HG03520 (cell line): ENCODE data around the gene TRIM10.
A peak's percentile ranks its signal among the peaks of the same experiment; 100 is the strongest.
"Not testable (repeated sequence)": the region's sequence is repeated elsewhere in the genome, so short reads cannot be mapped to it uniquely, and the experiment has no call there.

Experiments used
- ATAC-seq: cut with Tn5 transposase; IDR thresholded peaks from one replicate; pipeline ENCODE4 v1.9.1; 2021; ENCODE audit warnings: mild to moderate bottlenecking, moderate library complexity; ENCODE audit not compliant: unreplicated experiment

TRIM10 gene

DNA sequence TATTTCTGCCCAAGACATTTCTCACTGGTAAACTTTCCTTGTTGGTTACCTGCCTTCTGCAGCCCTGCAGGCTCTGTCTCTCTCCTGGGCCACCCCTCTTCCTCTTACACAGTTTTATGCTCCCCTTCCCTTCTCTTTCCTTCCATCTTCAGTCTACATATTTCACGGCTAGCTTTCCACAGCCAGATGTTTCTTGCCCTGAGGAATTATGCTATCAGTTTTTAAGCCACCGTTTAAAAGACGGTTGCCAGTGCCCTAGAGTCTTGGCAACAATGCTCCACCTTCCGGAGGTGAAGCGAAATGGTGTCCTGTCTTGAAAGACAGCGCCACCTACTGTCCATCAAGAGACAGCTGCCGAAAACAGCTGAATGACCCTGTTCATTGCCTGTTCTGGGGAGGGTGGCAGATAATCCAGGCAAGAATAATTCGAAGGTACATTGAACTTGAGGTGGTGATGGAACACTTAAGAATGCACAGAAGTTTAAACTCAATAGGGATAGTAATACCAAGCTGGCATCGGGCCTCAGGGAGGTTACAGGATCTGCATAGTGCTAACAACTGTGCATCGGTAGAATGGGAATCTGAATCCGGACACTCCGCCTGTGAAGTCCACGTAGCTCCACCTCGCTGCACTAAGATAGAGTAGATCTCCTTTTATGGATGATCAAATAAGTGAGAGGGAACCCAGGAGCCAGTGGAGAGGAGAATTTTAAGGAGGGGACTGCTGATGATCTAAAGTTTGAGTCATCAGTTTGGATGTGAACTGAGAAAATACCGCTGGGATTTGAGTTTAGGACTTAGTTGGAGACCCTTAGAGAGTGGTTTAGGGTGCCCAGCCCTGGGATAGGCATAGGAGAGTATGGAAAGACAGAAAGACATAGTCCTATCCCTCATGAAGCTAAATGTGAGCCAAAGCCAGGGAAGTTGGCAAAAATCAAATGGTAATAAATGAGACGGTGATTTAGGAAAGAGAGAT is 29.8 kb downstream of the TRIM10 start:
- no peak for ATAC-seq

DNA sequence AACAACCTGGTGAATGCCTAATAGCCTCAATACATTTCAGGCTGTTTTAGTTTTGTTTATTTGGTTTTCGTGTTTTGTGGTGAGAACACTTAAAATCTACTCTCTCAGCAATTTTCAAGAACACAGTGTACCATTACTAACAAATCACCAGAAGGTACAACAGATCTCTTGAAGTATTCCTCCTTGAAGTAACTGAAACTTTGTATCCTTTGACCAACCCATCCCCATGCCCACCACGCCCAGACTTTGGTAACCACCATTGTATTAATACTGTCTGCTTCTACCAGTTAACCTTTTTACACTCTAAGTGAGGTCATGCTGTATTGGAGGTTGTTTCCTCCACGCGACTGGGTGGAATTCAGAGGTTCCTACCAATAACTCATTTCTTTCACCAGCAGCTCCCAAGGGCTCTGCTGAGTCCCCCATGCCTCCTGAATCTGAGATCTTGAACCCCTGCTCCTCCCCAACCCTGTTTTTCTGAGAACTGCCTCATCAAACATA is 30.8 kb downstream of the TRIM10 start:
- no peak for ATAC-seq

DNA sequence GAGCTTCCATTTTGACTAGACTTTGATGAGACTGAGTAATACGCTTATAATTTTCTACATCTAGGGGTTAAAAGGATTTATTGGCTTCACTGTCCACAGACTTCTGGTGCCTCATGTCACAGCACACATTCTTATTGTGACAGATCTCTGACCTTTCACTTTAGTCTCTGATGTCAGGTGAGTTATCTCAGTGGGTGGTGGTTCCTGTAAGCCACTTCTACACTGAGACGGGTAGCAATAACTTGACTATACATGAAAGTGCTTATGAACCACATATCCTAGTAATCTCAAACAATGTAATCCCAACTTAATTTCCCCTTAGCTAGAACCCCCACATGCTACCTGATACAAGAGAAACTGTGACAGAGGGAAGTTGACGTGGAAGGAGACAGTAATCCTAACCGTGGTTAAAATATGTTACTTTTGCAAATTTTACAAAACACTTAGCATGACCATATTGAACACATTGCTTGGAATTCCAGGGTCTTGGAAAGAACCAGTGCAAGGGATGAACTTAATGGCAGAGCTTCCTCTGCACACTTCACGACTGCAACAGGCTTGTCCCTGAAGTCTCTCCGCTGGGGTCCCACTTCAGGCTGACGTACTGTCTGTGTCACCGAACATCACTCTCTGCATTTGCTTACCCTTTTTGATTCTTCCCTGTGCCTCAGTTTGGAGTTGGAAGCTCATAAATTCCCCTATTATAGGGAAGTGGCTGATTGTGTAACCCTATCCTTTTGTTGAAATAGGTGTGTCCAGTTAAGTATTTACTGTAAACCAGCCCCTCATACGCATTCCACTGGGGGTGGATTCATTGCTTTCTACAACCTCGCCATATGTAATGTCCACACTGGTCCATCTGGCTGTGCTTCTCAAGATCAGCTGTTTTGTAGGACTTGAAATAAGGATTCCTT is 31.5 kb downstream of the TRIM10 start:
- ATAC-seq, result no peak

DNA sequence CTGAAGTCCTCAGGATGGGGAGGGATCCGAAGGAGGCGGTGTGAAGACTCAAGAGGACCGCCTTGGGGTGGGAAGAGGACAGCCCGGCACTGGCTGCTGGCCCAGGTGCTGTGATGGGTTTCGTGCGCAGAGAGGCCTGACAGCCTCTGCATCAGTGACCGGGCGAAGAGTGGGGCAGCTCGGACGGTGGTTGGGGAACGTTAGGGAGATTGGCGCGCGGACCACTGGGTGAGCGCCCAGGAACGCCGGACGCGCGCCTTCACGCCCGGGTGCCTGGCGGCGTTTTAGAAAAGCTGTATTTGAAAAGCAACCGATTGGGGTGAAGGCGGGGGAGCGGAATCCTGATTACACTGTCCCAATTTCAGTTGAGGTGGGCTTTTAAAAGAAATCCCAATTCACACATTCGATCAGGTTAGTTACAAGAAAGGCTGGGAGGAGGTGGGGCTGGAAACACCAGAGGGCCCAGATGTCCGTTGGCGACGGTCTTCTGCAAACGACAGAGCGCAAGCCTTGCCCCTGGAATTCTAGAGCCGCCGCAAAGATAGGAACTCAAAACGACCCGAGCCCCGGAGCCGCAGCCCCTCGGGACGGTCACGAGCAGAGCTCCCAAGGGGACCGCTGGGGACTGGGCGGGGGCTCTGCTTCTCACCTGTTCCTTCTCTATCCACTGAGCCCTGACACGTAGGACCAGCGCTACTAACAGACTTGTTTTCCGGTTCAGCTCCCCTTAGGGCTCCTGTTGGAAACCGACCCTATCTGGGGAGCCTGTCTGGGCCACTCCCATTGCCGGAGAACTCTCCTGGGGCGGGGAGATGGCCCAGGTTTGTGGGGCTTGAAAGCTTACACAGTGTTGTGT is 33.5 kb downstream of the TRIM10 start:
- no peak for ATAC-seq

DNA sequence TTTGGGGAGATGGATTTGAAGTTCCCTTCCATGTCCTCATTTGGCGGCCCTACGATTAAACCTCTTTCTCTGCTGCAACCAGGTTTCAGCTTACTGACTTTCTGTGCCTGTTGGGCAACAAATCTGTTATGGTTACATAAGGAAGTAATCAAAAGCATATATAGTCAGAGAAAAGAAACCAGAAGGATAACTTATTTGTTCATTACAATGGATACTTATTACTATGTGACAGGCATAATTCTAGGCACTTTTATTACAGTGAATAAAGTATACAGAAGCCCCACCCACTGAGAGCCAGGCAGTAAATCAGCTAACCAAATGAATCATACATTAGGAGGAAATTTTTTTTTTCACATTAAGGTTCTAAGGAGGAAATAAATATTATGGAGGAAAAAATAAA is 38.5 kb downstream of the TRIM10 start:
- no peak for ATAC-seq

DNA sequence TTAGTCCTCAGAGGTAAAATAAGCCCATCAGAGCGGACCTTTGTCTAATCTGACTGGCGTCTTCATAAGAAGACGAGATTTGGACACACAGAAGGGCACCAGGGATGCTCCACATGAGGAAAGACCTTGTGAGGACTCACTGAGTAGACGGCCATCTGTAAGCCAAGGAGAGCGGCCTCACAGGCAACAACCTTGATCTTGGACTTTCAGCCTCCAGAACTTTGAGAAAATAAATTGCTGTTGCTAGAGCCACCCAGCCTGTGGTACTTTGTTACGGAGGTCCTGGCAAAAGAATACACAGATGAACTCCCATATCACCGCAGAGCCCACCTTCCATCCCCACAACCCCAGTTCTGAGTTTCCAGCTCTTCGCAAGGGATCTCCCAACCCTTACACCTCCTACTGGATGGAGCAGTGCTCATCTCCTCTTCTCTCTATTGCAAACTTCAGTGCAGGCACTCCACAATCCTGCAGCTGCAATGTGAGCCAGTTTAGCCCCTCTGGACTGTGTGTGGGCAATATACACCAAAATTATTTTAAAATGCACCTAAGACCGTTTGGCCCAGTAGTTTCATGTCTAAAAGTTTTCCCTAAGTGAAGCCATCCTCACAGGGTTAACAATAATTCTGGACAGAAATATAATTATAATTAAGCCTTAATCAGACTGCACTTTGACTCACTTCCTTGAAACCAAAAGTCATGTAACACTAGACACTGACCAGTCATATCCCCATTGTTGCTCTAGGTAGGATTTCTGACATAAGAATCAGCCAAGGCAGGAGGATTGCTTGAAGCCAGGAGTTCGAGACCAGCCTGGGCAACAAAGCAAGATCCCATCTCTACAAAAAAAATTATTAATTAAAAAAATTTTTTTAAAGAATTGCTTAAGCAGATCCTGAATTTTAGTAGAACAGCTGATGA is 39.3 kb downstream of the TRIM10 start:
- no peak for ATAC-seq

DNA sequence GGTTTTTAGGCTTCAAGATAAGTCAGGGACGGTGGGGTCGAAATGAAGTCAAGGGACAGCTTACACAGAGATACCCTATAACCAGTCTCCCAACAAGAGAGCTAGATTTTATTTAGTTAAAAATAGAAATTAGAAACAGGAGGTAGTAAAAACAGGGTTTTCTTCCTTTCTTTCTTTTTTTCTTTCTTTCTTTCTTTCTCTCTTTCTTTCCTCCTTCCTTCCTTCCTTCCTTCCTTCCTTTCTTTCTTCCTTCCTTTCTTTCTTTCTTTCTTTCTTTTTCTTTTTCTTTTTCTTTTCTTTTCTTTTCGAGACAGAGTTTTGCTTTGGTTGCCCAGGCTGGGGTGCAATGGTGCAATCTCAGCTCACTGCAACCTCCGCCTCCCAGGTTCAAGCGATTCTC is 42.3 kb downstream of the TRIM10 start:
- not testable (repeated sequence) for ATAC-seq

DNA sequence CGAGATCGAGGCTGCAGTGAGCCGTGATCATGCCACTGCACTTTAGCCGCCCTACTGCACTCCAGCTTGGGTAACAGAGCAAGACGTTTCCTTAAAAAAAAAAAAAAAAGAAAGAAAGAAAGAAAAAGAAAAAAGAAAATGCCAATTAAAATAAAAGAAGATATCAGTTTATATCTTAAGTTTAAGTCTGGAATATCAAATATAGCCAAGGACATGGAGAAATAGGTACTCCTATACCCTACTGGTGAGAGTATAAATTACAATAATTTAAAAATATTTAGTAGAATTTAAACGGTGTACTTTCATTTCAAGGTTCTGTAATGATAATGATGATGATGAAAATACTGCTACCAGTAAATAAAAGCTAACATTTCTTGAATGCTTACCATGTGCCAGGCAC is 44.3 kb downstream of the TRIM10 start:
- no peak for ATAC-seq

DNA sequence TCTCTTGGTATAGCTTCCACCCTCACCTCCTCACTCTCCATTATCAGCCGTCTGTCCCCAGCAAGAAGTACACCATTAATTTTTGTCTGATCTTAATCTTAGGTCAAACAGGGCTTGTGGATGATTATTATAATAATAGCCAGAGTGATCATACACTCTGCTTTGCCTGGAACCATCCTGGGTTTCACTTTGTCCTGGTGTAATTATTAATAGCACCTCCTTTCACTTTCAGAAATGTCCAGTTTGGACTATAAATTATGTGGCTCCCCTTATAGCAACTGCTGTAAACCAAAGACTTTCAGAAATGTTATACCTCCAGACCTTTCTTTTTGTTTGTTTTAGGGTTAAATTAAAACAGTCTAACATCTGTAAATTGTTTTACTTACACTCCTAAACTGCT is 47.2 kb downstream of the TRIM10 start:
- no peak for ATAC-seq

DNA sequence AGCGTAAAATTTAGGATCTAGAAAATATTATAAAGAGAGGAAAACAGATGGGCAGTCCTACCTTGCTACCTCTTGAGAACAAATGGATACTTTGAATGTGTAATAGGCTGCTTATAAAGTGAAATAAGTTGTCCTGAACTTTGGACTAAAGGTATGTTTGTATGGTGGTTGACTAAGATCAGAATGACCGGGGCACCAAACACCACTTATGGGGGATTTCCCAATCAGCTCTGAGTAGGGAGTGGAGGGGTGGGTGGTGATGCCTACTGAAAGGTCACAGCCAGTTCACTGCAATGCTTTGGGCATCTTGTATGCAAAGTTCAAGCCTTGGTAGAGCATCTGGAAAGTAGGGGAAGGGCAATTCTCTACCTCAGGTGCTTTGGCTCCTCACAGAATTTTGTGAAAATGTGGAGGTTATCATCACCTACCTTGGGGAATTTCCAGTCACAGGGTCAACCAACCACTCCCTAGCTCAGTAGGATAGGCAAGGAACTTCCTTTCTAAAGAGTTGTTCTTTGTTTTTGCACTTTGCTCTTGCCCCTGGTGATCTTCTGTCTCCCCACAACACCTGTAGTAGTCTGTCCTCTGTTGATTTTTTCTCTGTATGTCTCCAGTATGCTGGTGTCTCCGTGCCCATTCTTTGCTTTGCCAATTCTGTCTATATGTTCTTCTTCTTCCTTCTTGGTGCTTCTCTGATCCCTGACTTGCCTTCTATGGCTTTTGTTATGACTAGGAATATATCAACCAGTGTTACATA is 47.8 kb downstream of the TRIM10 start, which contains the start of gene TRIM31:
TRIM31 (minus strand) TSS at position 88 of the 757 bp plus-strand sequence. CDS start 285 bp downstream, outside the sequence.
- ATAC-seq, result no peak

DNA sequence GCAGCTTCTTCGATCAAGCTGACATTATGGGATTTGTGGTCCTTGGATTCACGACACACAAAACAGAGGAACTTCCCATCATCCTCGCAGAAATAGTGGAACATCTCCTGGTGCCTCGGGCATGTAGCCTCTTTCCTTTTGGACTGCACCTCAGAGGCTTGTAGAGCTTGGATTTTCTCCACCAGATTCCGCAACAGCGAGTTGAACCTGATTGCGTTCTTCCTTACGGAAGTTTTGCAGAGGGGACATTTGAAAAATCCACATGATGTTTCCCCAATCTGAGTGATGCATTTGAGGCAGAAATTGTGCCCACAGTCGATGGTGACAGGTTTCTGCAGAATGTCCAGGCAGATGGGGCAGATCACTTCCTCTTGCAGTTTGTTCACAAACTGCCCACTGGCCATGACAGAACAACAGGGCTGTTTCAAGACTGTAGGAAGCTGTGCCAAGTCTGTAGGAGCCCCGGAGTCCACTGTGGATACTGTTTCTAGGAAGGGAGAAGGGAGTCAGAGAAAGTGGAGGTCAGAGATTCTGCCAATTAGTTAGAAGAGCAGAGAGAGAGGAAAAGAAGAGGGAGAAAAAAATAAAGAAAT is 48.5 kb downstream of the TRIM10 start:
- no peak for ATAC-seq

DNA sequence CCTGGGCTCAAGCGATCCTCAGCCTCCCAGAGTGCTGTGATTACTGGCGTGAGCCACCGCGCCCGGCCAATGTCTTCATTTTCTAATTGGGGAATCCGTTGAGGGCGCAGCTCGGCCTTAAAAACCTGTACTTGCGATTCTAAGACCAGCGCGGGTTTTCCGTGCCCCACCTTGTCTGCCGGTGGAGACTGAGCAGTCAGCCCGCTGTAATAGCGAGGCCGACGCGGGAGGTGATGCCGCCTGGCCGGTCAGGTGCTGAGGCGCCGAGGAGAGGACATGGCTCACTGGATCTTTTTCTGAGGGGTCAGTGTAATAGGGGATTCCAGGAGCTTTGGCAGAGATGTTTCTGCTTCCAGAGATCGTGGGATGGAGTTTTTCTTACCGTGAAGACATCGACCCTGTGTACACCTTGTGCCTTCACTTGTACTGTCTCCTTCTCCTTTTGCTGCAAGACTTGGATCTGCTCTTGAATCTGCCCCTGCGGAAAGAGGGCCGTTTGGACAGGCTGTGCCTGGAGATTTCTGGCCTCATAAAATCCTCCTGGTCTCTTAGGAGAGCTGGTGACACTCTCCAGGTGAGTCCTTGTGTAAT is 49.6 kb downstream of the TRIM10 start:
- ATAC-seq, result no peak

DNA sequence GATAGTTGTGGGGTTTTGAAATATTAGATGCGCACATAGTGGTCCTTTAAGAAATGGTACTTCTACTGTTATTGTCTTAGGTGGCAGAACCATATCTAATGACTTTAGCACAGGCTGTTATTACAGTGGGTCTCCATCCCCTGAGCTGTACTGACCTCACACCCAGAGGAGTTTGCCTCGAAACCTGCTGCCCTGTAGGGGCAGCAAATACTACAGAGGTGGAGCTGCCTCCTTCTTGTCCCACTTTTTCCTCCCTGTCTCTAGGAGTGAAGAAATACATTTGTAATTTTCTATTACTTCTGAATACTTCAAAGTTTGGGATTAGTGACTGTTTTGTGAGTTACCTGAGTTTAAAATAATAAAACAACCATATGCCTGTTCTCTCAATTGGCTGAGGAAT is 56.4 kb downstream of the TRIM10 start:
- ATAC-seq, result no peak

DNA sequence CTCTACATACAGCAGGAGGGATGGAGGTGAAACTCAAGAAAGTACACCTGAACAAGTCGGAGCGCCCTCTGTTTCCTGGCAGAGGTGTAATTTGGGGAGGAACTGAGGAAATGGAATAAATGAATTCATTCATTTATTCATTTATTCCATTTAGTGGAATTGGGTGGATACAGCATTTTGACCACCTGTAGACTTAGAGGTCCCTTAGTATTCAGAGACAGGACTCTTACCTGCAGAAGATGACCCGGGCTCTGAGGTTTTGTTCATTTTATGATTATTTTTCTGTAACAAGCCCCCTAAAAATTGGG is 57.2 kb downstream of the TRIM10 start:
- ATAC-seq, result no peak

DNA sequence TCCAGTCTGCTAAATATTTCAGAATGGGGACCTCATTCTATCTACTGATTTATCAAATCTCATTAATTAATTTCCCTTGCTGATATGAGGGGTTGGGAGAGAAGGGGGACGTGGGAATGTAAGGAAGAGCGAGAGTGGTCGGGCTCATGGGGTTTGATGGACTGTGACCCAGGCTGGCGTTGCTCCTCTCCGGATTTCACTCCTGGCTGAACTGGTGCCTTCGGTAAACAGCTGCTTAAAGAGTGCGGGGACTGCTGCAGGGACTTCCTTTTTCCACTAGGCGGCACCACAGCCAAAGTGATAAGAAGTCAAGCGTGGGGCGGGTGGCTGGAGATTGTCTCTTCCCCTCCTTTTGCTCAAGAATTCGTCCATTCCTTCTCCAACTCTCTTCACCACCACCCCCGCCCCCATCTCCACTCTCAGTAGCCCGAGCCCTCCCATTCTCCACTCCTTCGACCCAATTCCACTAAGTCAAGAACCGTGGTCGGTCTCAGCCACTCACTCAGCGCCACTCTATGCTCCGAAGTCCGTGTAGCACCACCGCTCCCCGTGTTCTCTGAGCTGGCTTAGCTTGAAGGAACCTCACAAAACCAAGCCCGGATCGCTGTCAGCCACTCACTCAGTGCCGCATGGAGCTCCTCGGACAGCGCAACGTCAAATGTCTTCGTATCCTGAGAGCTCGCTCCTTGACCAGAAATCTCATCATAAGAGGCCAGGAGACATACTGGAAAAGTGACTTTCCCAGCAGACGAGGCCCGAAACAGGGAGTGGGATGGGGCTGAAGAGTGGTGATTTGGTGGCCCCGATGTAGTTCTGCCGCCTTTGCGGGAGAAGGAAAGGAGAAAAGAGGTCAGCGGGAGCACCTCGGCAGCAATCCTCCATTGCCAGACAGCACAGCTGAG is 57.8 kb downstream of the TRIM10 start:
- peak; percentile 48 for ATAC-seq

DNA sequence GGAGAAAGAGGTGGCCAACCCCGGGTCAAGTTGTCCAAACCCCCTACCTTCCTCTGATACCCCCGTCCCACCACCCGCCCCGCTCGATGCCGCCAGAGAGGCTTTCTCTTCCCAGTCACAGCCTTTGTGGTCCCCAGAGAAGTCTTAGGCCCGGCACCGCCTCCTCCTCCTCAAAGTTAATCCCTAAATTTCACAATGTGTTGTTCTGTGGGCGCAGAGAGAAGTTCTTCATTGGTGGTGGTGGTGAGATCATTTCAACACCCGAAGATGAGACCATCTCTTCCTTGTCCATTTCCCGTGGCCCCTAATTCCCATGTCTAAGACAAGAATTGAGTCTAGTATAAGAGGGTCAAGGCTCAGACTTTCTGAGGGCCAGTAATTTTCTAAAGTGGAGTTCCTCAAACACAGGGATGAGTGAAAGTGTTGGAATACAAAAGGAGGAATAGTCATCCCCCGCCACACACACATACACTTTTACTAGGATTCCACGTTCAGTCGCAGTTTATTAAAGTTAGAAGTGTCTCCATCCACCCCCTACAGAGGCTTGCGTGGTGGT is 58.5 kb downstream of the TRIM10 start:
- ATAC-seq, result no peak
